Activated T-cell treated with anti-CD3 and anti-CD28 coated beads for 1 hour (primary cell): ENCODE results near the gene MRPL38.

Experiments used
- DNase-seq: peaks from one replicate; pipeline ENCODE4 v3.0.0-alpha.2; 2020; ENCODE audit warnings: low read depth

Gene MRPL38

DNA sequence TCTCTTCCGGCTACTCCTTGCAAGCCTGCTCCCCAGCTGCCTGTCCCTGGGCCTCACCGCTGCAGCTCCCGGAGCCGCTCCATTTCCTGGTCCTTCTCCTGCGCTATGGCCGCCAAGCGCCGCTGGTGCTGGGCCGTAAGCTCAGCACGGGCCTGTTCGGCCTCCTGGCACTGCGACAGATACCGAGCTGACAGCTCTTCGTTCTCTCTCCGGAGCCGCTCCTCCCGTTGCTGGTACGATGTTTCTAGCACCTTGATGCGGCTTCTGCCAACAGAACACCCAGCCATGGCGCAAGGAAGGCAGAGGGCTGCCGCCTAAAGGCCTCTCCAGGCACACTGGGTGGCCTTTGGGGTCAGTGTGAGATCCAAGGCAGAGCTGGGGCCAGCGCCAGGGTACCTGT lies 14.9 kb upstream of the MRPL38 start:
- no peak for DNase-seq

- no peak for DNase-seq
These were observed 13.3 kb upstream of the MRPL38 start for GRCh38 chr17:75917917-75918445.

- no peak for DNase-seq
These were observed 12.6 kb upstream of the MRPL38 start for GRCh38 chr17:75917141-75917916.

DNA sequence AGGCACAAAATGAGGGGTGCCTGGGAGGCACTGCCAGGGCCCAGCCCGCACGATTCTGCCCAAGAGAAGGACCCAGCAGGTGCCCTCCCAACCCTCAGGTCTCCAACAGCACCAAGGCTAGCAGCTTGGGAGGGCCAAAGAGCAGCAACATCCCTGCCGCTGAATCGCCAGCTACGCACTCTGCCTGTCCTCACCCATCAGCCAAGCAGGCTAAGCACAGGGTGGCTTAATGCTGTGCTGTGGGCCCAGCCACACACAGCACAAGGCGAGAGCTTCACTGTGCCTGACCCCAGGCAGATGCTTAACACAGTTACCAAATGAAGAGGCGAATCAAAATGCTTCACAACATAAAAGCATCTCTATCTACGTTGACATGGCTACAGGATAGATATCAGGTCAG lies 10.6 kb upstream of the MRPL38 start:
- DNase-seq = no peak

DNA sequence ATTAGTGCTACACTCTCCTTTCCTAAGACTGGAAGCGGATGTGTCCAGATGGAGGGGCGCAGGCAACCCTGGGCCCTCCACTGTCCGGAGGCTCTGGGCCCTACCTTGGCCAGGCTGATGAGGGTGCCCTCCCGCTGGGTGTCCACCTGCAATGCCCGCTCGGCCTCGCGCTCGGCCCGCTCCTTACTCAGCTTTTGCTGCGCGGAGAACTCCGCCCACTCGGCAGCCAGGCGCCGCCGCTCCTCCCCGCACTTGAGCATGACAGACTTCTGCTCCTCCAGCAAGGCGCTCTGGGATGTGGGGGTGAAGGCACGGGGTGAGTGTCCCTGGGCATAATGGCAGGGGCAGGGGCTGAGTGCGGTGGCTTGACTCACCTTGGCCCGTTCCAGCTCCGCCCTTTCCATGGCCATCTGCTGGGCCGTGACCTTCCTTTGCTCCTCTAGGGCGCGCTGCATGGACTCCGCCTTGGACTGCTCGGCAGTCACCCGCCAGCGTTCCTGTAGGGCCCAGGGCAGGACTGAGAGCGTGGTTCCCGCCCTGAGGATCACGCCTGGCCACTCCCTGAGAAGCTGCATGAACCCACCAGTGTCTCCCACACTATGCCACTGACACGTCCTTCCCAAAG lies 10.1 kb upstream of the MRPL38 start:
- DNase-seq = no peak

GRCh38 chr17:75913537-75914210 lies 9.0 kb upstream of the MRPL38 start:
- DNase-seq = no peak

DNA sequence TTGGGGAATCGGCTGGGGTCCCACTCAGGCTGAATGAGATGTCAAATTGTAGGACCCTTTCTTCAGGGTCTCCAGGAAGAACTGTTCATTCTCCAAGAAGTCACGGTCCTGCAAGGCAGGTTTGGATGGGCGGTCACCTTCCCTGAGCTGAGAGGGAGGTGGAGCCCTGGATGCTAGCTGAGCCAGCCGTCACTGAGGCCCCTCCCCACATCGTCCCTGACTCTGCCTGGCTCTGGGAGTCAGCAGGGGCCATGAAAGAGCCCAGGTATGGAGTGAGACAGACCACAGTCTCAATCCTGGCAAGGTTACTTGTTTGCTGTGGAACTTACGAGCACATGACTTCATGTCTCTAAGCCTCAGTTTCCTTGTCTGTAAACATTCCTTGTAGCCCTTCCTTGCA lies 6.0 kb upstream of the MRPL38 start:
- no peak for DNase-seq

DNA sequence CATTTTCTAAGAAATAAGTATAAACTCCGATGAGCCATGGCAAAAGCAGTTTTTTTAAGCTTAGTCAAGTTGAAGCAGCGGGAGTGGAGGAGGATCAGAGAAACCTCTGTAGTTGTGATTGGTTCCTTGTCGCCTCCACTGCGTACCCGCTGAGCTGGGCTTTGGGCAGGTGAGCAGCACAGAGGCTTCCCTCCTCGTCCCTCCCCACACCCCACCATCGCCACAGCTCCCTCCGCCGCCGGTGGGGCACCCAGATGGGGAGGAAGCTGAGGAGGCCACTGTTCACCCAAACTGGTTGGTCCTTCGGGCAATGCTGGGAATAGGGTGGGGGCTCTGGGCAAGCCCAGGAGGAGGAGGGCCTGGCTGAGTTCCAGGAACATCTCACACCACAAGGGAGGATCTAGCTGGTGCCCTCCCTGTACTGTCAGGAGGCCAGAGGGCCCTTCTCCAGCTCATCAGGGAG lies 5.2 kb upstream of the MRPL38 start:
- no peak for DNase-seq

DNA sequence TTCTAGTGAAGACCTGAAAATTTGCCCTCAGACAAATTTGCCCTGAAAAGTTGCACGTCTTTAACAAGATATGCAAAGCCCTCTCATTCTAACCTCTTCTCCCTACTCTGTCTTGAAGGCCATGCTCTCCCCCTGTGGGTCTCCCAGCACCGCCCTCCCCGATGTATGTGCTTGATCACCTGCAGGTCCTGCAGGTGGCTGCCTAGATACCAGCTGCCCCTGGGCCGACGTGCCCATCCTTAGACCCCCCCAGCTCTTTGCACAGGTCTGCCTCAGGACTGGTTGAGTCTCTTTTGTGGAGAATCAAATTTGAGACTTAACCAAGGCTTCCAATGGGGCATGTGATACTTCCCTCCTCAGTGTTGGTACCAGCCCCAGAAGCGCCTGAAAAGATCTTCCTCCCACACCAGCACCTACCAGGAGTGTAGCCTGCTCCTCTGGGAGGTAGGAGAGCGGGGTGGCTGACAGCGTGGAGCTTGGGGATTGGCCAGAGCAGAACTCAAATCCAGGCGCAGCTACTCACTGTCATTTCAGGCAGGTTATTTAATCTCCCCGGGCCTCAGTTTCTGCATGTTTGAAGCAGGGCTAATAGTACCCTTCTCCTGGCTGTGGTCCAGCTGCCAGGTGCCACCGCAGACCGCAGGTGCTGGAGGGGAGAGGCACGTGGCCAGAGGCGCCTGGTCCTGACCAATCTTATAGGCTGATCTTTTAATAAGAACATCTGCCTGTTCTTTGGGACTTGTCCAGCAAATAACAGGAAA lies 4.5 kb upstream of the MRPL38 start:
- no peak for DNase-seq

GRCh38 chr17:75908201-75908600 lies 3.5 kb upstream of the MRPL38 start:
- no peak for DNase-seq

DNA sequence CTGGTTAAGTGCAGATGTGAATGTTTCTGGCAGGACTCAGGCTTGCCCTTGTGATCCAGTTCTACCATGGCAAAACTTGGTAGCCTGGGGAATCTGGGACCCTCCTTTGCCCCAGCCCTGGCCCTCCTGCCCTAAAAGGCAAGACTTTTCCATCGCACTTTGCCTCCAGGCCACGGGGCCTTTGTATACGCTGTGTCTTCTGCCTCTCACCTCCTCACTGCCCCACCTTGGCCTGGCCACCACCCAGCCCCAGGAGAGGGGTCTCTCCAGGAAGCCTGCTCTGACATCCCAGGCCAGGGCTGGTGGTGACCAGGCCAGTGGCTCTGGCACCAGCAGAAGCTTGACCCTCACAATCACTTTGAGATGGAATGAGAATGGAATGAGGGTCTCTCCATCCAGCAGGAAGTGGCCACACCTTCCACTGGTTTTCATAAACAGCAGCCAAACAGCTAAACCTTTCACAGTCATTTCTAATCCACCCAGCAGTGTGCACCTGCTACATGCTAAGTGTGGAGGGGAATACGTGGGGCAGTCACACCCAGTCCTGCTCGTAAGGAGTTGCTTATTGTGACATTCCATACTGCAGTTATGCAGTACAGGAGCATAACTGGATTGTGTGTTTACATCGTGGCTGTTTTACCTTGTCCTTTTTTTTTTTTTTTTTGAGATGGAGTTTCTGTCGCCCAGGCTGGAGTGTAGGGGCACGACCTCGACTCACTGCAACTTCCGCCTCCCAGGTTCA lies 1.6 kb upstream of the MRPL38 start:
- DNase-seq = no peak

- no peak for DNase-seq
These were observed 2.3 kb downstream of the MRPL38 start for GRCh38 chr17:75902406-75902805.

DNA sequence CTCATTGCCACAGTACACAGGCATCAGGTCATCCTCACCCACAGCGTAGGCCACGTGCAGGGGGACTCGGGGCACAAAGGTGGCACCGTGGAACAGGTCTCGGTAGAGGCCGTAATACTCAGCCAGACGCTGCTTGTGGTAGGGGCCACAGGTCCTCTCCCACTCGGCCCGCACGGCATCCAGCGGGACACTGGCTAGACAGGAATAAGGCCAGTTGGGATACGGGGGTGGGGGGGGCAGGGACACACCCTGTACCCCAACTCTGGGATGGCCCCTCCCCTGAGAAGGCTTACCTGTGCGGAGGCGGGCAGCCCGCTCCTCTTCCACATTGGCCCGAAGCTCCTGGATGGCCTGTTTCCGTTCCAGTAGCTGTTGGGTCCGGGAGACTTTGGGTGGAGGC lies 3.0 kb downstream of the MRPL38 start:
- no peak for DNase-seq

- DNase-seq = no peak
These were observed 3.8 kb downstream of the MRPL38 start for GRCh38 chr17:75900691-75901533.

- no peak for DNase-seq
These were observed 4.8 kb downstream of the MRPL38 start for GRCh38 chr17:75899767-75900468.

- no peak for DNase-seq
These were observed 5.3 kb downstream of the MRPL38 start for GRCh38 chr17:75899353-75899752.

GRCh38 chr17:75898791-75899190 lies 5.9 kb downstream of the MRPL38 start:
- DNase-seq = no peak

- no peak for DNase-seq
These were observed 6.6 kb downstream of the MRPL38 start for GRCh38 chr17:75898065-75898464.

DNA sequence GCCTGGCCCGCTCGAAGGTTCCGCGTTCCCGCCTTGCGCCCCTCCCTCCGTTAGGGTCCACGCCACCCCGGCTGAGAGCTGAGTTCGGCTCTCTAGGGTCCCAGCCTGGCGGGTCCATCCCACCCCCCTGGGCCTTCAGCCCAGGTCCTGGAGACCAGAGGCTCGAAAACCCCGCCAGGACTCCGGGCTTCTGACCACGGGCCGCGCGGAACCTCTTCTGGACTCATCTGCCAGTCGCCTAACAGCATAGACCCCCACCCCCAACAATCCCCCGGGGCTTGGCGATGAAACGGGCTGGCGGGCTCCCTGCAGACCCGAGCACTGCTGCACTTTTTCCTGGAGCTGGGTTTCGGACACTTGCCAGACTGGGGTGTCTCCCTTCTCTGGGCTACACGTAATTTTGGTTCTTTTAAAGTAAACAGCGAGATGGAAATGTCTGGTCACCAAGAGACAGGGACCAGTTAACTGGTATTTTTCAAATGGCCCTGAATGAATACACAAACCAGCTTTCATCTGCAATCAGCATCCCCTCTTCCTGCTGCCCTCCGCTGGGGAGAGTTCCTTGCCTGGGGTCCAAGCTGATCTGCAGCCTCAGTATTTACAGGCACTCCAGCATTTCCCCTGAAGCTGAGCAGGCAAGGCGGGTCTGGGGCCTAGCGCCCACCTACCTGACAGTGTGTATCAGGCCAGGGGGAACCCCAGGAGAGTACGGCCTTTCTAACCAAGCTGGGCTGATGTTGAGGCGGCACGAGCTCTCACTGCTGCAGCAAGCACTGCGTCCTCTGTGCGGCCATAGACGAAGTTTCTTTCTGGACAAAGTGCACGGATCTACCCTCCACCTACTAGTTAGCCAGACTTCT lies 7.3 kb downstream of the MRPL38 start:
- DNase-seq = no peak
